Stimulated activated effector memory CD8-positive, alpha-beta T cell treated with anti-CD3 and anti-CD28 coated beads, Interleukin-12 subunit alpha, Interleukin-12 subunit beta, amount 100 ng/mL, for 72 hours (primary cell): ENCODE results near the gene PNMA1.

Experiments
- ATAC-seq: fragments of 150-1000 bp; cut with Tn5 transposase; 2 replicates; pipeline ENCODE4 v1.10.0; 2021
- DNase-seq, 2 donors: peaks; one replicate each; pipeline ENCODE4 v3.0.0; 2021 to 2022; ENCODE audit warnings: low spot score in 2 of 2
- H3K27ac Mint-ChIP-seq: one replicate; pipeline ENCODE4 v1.8.0; 2022; ENCODE audit warnings: mild to moderate bottlenecking, mixed read lengths
- H3K36me3 Mint-ChIP-seq: one replicate; pipeline ENCODE4 v1.8.0; 2022; ENCODE audit warnings: mild to moderate bottlenecking, mixed read lengths
- H3K4me1 Mint-ChIP-seq: one replicate; pipeline ENCODE4 v1.8.0; 2022; ENCODE audit warnings: mixed read lengths
- H3K4me3 Mint-ChIP-seq: one replicate; pipeline ENCODE4 v1.8.0; 2022; ENCODE audit warnings: mild to moderate bottlenecking, mixed read lengths
- H3K9me3 Mint-ChIP-seq: one replicate; pipeline ENCODE4 v1.8.0; 2022; ENCODE audit warnings: mixed read lengths

Gene PNMA1, protein sequence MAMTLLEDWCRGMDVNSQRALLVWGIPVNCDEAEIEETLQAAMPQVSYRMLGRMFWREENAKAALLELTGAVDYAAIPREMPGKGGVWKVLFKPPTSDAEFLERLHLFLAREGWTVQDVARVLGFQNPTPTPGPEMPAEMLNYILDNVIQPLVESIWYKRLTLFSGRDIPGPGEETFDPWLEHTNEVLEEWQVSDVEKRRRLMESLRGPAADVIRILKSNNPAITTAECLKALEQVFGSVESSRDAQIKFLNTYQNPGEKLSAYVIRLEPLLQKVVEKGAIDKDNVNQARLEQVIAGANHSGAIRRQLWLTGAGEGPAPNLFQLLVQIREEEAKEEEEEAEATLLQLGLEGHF

DNA sequence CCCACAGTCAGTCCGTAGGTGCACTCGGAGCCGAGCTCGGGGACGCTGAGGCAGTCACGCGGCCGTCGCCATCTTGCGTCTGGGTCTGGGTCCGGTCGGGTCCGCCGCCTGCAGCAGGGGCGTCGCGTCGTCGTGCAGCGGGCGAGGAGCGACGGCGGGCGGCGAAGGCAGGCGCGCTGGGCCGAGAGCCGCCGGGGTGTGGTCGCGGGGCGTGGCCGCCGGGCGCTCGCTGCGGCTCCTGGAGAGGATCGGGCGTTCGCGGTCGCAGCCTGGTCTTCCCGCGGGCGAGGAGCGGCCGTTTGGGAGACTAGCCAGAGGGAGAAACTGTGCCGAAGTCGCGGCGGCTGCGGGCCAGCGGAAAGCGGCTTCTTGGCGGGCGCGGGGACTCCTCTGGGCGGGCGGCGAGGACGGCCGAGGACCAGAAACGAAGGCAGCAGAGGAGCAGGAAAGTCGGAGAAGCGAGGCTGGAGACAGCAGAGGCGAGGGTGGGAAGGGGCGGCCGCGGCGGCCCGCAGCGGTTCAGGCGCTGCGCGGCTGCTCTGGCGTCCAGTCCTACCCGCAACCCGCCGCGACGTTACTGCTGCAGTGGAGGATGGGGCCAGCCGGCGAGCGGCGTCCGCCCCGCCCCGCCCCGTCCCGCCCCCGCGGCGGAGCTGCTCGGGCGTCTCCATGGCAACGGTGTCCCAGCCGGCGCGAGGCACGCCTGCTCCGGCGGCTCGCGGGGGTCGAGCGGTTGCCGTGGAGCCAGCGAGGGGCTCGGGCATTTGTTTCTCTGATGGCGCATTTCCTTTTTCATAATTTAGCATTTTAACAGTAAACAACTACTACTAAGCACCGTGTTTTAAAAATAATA, at the start of gene PNMA1:
TSS of gene PNMA1 (minus strand) at position 582 of the 853 bp plus-strand sequence. CDS start 745 bp downstream, outside the sequence.
- ATAC-seq (peak; percentile 86), DNase-seq (peak; percentile 88 to 93)
- peaks cover 29% of the 10 kb centered on the region for H3K4me1 Mint-ChIP-seq
- peaks cover 69% of the 10 kb centered on the region for H3K36me3 Mint-ChIP-seq
- no peaks in the 10 kb centered on the region for H3K9me3 Mint-ChIP-seq
- H3K4me3 Mint-ChIP-seq = peak within 1 kb of the TSS; percentile 99
- H3K27ac Mint-ChIP-seq = peak within 1 kb of the TSS; percentile 99

DNA sequence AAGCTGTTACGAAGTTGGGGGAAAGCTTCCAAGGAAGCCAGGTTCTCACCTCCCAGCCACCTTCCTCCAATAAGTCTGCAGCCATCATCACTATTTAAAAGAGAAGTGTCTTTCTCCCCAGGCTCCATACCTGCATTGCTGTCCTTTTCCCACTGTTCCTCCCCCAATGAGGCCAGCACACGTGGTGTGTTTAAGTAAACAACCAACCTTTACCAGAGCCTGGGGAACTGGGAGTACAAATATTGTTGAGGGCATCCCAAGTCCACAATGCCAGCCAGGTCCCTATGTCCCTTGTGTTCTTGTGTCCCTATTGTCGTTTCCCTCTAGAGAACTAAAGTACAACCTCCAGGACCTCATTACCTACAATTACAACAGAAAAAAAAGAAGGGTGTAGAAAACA, 49.2 kb upstream of the PNMA1 start:
- H3K4me3 Mint-ChIP-seq = peak overlapping the region; percentile 83
- ATAC-seq (no peak), DNase-seq (no peak)
- H3K36me3 Mint-ChIP-seq = peaks cover 19% of the 10 kb centered on the region
- peaks cover 67% of the 10 kb centered on the region for H3K4me1 Mint-ChIP-seq
- no peak overlapping the region for H3K27ac Mint-ChIP-seq
- H3K9me3 Mint-ChIP-seq = no peaks in the 10 kb centered on the region

DNA sequence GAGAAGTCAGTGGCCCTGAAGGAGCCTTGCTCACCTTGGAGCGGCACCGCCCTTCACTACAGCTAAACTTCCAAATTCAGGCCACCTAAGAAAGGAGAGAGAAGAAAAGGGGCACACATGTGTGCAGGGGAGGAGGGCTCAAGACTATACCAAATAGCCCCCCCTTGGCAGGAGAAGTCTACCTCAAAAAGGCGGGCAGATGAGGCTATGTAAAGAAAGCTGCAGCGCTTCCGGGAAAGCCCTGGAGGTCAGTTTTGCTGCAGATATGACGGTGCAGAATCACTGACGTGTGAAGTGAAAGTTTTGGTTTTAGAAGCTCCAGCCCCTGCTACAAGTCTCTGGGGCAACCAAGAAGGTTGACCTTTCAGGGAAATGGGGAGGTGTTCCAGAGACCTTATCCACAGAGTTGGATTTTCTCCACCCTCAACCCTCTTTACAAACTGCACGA, 48.2 kb upstream of the PNMA1 start:
- H3K27ac Mint-ChIP-seq = peak overlapping the region; percentile 86
- ATAC-seq (peak; percentile 6), DNase-seq (peak in 1 of 2 donors; percentile 85)
- H3K4me3 Mint-ChIP-seq = peak overlapping the region; percentile 83
- peaks cover 29% of the 10 kb centered on the region for H3K36me3 Mint-ChIP-seq
- peaks cover 77% of the 10 kb centered on the region for H3K4me1 Mint-ChIP-seq
- no peaks in the 10 kb centered on the region for H3K9me3 Mint-ChIP-seq

DNA sequence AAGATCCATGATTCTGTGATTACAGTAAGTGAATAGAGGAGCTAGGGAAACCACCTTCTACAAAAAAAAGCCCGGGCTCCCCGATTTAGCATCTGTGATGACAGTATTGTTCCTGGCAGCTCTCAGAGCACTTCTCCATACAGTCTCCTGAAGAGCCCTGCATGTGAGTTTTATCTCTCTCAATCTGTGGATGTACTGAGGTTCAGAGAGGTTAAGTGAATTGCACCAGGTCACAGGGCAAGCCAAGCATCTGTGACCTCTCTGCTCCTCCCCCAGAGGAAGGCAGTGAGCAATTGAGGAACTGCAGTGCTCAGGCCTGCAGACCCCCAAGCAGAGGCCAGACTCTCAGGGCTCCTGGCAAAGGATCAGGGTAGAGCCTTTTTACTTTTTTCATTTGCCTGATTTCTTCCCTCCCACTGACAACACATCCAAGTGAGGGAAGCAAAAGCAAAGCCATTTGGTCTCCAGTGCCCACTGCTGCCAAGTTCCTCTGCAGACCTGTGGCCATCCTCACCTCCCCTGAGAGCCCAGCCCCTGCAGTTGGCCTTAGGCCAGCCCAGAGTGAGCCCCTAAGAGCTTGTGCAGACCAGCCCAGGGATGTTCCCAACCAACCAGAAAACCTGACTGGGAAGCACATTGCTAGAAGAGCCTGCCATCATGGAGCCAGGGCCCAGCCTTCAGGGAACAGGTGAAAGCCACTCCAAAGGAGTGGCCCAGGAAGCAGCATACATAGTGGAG, 47.6 kb upstream of the PNMA1 start:
- peaks cover 35% of the 10 kb centered on the region for H3K36me3 Mint-ChIP-seq
- peak overlapping the region; percentile 83 for H3K4me3 Mint-ChIP-seq
- H3K9me3 Mint-ChIP-seq = no peaks in the 10 kb centered on the region
- no peak for DNase-seq
- H3K4me1 Mint-ChIP-seq = peaks cover 83% of the 10 kb centered on the region
- no peak for ATAC-seq
- H3K27ac Mint-ChIP-seq = peak overlapping the region; percentile 86

DNA sequence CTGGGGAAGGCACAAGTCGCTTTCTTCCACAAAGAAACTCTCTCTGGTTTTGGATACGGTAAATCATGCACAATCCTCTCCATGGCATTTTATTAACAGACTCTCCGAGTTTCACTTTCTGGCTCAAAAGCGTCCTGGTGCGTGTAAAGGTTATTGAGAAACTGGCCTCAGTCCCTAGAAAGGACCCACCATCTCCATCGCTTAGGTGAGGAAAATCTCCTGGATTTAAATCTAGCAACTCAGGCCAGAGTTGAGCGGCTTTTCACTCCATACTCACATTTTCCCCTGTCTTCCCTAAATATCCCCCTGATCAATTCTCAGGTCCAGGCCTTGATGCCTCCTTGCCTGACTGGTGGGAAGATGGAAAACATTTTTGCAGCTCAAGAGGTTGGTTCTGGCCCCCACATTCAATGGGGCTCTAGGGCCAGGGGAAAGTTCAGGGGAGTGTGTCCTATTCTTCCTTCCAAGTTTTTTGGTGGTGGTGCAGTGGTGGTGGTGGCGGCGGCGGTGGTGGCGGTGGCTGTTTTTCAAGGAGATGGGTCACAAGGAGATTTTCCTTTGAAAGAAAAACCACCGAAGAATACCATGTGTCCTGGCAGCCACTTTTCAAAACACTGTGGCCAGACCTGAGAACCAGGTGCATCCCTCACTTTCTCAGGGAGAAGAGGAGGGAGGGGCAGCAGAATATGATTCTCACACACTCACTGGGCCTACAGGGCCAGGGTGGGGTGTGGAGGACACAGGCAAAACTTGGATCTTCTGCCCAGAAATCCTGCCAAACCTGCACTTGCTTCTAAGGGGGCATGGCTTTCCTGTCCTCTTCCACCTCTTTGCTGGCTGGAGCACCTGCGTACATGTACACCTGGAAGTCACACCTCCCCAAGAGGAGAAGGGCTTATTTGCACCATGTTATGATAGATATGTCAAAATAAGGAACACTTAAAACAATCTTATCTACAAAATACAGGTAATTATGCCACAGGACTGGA, 46.7 kb upstream of the PNMA1 start:
- DNase-seq (no peak), ATAC-seq (no peak)
- H3K4me3 Mint-ChIP-seq = peak overlapping the region; percentile 83
- peaks cover 84% of the 10 kb centered on the region for H3K4me1 Mint-ChIP-seq
- H3K36me3 Mint-ChIP-seq = peaks cover 44% of the 10 kb centered on the region
- no peaks in the 10 kb centered on the region for H3K9me3 Mint-ChIP-seq
- H3K27ac Mint-ChIP-seq = peak overlapping the region; percentile 86

DNA sequence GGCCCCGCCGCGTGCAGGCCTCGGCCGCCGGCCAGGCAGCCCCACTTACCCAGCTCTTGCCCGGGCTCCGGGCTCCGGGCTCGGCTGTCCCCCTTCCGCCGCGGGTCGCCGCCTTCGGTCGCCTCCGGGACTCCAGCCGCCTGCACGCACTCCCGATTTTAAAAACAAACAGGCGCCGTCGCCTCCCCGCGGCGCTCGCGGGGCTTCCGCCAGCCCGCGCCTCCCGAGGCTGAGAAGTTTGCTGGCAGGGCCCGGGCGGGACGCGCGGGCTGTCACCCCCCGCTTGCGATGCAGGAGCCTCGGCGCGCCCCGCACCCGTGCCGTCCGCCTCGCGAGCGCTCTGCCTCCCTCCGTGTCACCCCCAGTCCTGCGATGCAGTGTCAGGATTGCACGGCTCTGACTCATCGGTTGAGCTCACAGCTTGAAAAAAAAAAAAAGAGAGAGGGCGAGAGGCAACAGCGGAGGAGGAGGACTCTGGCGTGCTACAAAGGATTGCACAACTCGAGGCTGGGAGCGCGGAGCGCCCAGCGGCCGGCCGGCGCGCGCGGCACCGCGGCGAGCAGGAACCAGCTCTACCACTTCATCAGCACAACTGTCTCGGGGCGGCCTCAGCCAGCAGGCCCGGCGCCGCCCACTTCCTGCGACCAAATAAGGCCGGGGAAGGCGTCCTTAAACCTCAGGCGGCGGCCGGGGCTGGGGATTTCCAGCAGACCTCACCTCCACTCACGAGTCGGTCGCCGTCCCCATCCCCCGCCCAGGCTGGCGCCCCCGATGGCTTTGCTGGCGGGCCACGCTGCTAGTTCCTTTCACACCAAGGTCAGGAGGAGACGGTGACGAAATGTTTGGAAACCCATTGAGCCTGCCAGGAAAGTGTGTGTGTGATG, 45.8 kb upstream of the PNMA1 start:
- DNase-seq (peak; percentile 91 to 98), ATAC-seq (peak; percentile 85)
- peak overlapping the region; percentile 83 for H3K4me3 Mint-ChIP-seq
- H3K4me1 Mint-ChIP-seq = peaks cover 84% of the 10 kb centered on the region
- H3K27ac Mint-ChIP-seq = peak overlapping the region; percentile 86
- H3K36me3 Mint-ChIP-seq = peaks cover 53% of the 10 kb centered on the region
- no peaks in the 10 kb centered on the region for H3K9me3 Mint-ChIP-seq

DNA sequence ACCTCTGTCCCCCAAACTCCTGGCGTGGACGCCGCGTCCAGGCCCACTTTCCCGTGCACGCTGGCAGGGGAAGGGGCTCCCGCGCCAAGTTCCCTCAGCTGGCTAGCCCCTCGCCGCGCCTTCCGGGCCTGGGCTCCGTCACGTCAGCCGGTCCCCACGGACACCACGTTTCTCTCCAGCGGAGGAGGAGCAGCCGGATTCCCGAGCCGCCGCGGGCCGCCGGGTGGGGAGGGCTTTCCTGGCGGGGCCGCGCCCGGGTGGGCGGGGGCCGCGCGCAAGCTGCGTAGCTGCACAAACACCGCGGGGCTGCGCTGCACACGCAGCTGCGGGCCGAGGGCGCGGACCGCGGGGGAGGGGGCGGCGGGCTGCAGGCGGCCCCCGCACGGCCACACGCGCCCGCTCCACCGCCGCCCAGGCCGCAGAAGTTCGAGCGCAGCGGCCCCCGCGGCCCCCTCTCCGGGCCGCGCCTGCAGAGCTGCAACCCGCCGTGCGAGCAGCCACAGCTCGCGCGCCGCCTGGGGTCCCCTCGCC, 45.1 kb upstream of the PNMA1 start:
- H3K36me3 Mint-ChIP-seq = peaks cover 58% of the 10 kb centered on the region
- H3K9me3 Mint-ChIP-seq = no peaks in the 10 kb centered on the region
- H3K27ac Mint-ChIP-seq = peak overlapping the region; percentile 91
- ATAC-seq = no peak
- H3K4me1 Mint-ChIP-seq = peaks cover 84% of the 10 kb centered on the region
- DNase-seq = no peak
- H3K4me3 Mint-ChIP-seq = peak overlapping the region; percentile 83

DNA sequence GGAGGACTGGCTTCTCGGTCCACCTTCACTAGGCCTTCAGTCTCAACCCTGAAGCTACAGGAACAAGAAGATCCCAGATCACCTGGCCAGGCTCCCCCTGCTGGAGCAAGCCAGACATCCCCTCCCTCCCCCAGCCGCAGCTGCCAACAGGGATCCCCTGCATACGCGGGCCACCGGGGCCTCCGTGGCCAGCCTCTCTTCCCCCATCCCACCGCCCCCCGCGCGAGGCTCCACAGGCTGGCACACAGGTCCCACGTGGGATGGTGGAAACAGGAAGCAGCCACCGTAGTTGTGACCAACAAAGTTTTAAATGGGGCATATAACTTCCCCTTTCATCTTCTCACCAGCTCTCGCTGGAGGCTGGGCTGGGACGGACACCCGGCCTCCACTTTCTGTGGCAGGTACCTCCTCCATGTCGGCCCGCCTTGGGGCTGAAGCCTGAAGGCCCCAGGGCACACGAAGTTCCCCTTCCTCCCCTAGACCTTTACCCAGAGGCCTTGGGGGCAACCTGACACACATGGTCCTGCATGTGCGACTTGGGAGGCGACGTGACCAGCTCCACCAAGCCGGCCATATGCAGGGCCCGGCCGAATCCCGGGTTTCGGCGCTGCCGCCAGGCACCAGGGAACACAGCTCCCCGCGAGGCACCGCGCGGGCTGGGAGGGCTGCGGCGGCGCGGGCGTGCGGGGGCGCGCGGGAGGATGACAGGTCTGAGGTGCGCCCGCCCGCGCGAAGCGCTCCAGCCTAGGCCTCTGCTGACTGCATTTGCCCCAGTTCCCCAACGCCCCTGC, 44.4 kb upstream of the PNMA1 start:
- DNase-seq (peak in 1 of 2 donors; percentile 81), ATAC-seq (peak; percentile 1)
- peak overlapping the region; percentile 83 for H3K4me3 Mint-ChIP-seq
- peak overlapping the region; percentile 91 for H3K27ac Mint-ChIP-seq
- H3K4me1 Mint-ChIP-seq = peaks cover 86% of the 10 kb centered on the region
- peaks cover 65% of the 10 kb centered on the region for H3K36me3 Mint-ChIP-seq
- H3K9me3 Mint-ChIP-seq = no peaks in the 10 kb centered on the region

DNA sequence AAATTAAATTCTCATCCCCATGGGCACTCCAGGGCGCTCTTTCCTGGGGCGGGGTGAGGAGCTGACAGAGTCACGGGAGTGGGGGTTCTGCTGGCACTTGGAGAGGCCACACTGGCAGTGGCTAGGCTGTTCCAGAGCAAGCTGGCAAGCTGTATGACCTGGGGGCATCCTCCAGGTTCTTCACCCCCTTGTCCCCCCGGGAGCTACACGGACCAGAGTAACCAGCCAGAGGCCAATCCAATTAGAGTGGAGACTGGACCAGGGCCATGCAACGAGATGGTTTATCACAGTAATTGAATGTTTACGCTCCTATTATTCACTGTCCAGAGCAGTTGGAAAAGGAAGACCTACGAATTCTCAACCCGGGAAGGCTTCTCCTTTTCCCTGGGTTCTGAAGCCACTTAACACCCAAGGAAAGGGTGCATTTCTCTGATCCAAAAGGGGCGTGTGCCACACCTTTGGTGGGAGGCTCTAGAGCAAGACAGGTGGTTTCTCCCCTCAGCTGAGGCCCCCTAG, 43.8 kb upstream of the PNMA1 start:
- no peaks in the 10 kb centered on the region for H3K9me3 Mint-ChIP-seq
- no peak for DNase-seq
- peak overlapping the region; percentile 91 for H3K27ac Mint-ChIP-seq
- peaks cover 68% of the 10 kb centered on the region for H3K36me3 Mint-ChIP-seq
- H3K4me1 Mint-ChIP-seq = peaks cover 86% of the 10 kb centered on the region
- no peak for ATAC-seq
- H3K4me3 Mint-ChIP-seq = peak overlapping the region; percentile 83

DNA sequence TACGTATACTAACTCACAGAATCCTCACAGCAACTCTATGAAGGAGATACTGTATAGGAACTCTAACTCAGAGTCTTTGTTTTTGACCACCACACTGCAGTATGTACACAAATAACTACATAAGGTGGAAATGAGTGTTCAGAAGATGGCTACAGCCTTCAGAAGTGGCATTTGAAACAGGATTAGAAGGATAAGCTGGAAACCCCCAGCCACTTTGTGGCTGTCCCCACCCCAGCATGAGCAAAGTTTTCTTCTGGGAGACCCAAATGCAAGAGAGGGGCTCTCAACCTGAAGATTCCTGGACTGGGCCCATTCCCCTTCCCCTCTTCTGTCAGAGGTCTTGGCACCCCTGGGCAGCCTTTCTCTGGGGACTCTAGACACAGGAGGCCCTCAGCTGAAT, 43.2 kb upstream of the PNMA1 start:
- Mint-ChIP-seq H3K36me3 (peaks cover 68% of the 10 kb centered on the region), H3K27ac (peak overlapping the region; percentile 91), H3K9me3 (no peaks in the 10 kb centered on the region), H3K4me1 (peaks cover 86% of the 10 kb centered on the region), H3K4me3 (peak overlapping the region; percentile 83)
- DNase-seq (no peak), ATAC-seq (peak; percentile 9)

DNA sequence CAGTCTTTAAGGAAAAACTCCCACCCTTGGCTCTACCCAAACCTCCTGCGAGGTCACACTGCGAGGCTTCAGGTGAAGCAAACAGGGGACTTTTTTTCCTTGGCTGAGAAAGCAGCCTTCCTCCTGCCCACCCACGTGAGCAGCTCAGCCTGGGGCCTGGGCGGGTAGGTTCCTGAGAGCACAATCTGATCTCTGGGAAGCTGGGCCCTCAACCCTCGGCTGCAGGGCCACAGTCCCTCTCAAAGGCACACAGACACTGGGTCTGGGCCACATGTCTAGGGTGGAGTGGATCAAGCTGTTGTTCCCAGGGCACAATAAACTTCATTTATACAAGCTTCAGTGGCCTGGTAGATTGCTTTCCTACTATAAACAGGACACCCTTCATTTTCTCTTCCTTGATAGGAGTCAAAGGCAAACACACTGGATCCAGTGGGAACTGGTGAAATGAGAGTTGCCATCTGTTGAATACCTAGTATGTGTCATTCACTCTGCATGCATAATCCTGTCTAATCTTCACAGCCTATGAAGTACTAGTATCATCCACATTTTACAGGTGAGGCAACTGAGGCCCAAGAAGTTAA, 41.3 kb upstream of the PNMA1 start:
- H3K36me3 Mint-ChIP-seq = peaks cover 78% of the 10 kb centered on the region

DNA sequence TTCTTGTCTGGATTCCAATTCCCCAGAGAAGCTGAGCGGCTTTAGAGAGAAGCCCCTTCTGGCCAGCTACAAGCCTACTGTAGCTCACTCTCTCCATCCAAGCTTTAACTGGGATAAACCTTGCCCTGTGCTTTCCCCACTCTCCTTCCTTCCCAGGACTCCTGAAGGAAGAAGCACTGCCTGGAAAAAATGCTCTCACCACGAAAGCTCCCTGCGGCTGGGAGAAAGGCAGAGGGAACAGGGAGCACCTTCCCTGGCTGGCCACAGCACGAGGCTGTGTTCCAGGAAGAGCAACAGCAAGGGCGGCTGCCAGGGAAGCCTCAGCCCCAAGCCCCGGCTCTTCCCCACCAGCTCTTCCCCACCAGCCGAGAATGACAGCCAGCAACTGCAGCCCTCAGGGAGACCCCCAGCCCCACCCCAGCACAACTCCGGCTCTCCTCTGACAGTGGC, 40.8 kb upstream of the PNMA1 start:
- ATAC-seq = no peak
- Mint-ChIP-seq H3K4me3 (peak overlapping the region; percentile 83), H3K27ac (peak overlapping the region; percentile 91), H3K4me1 (peaks cover 88% of the 10 kb centered on the region), H3K9me3 (no peaks in the 10 kb centered on the region), H3K36me3 (peaks cover 72% of the 10 kb centered on the region)
- no peak for DNase-seq

More for the DNA sequence above, 41.3 kb upstream of the PNMA1 start:
- no peak for ATAC-seq
- H3K4me3 Mint-ChIP-seq = peak overlapping the region; percentile 83
- H3K4me1 Mint-ChIP-seq = peaks cover 86% of the 10 kb centered on the region
- H3K27ac Mint-ChIP-seq = peak overlapping the region; percentile 91
- no peaks in the 10 kb centered on the region for H3K9me3 Mint-ChIP-seq
- no peak for DNase-seq
